DMS114 treated with DMSO at 0.1 percent for 48 hours (cell line): ENCODE data around the gene PYGO1.
"Not testable (repeated sequence)": the region's sequence is repeated elsewhere in the genome, so short reads cannot be mapped to it uniquely, and the experiment has no call there.

ENCODE experiments used
- DNase-seq: peaks from one replicate; lab custom pipeline; 2025; ENCODE audit not compliant: unreplicated experiment; lab: John Stamatoyannopoulos, UW

Gene PYGO1, protein sequence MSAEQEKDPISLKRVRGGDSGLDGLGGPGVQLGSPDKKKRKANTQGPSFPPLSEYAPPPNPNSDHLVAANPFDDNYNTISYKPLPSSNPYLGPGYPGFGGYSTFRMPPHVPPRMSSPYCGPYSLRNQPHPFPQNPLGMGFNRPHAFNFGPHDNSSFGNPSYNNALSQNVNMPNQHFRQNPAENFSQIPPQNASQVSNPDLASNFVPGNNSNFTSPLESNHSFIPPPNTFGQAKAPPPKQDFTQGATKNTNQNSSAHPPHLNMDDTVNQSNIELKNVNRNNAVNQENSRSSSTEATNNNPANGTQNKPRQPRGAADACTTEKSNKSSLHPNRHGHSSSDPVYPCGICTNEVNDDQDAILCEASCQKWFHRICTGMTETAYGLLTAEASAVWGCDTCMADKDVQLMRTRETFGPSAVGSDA

DNA sequence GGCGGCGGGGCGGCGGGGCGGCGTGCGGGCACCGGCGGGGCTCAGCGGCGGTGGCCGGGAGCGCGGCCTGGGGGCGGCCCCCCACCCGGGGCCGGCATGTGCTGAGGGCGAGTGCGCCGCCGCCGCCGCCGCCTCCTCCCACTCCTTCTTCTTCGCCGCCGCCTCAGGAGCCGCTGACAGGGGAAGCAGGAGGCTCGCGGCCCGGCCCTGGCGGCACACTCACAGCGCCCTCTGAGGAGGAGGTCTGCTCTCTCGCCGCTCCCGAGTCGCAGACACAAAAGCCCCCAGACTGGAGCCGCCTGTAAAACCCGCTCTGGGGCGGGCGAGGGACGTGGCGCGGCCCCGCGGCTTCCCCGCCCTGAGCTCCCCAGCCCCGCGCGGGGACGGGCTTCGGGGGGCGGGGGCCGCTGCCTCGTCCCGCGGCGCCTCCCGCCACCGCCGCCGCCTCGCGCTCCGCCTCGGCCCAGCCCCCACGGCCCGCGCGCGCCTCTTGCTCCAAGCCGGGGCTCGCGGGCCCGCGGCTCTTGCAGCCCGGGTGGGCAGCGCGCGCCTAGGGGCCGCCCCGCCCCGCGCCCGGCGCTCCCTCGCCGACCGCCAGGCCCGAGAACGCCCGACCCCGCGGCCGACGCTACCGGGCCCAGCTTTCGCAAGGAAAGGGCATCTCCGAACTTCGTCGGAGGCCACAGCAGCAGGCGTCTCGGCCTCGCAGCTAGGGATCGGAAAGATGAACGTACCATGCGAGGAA is at the start of gene PYGO1:
PYGO1 (minus strand) TSS at position 276 of the 745 bp plus-strand sequence. CDS start 462 bp downstream, outside the sequence.
- DNase-seq: peak; percentile 20

DNA sequence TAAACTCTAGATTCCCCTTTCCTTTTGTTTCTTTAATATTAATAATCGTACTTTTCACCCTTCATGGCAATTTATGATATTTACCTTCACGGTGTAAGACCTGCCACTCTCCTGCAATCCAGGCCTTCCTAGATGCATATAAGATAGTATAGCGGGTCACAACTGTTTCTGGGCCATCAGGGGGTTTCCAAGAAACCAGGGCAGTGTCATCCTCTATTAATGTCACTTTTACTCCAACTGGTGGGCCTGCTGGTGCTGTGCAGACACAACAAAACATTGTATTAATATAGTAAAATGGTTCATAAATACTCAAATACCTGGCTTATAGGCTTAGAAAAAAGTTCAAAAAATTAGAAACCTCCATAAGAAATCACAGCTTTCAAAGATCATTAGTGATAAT is 48.9 kb upstream of the PYGO1 start:
- no peak for DNase-seq

DNA sequence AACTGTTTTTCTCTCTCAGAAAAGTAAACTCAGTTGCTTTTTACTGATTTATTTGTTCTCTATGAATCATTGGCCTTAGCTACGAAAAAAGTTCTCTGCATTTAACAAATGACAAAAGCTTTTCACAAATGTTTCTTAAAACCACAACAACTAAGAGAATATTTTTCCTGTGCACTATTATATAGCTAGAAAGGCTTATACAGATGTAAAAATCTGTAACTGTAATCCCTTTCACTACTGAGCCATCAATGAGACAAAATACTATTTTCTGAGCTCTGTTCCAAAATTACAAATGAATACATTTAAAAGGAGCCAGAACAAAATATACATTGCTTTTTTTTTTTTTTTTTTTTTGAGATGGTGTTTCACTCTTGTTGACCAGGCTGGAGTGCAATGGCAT is 45.6 kb upstream of the PYGO1 start:
- no peak for DNase-seq

DNA sequence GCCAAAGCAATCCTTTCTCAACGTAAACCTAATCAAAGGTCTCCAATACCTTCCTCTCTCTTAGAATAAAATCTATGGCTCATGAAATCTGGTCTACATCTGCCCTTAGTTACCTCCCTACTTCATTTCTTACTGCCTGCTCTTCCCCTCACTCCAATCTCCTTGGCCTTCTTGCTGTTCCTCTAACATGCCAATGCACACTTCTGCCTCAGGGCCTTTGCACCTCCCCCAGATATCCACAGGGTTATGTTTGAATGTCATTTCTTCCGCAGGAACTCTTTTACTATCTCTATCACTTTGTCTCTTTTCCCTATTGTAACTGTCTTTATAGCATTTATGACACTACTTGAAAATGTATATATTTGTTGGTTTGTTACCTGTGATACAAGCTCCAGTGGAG is 44.3 kb upstream of the PYGO1 start:
- DNase-seq: no peak

GRCh38 chr15:55630858-55631257 is 42.7 kb upstream of the PYGO1 start:
- DNase-seq: no peak

DNA sequence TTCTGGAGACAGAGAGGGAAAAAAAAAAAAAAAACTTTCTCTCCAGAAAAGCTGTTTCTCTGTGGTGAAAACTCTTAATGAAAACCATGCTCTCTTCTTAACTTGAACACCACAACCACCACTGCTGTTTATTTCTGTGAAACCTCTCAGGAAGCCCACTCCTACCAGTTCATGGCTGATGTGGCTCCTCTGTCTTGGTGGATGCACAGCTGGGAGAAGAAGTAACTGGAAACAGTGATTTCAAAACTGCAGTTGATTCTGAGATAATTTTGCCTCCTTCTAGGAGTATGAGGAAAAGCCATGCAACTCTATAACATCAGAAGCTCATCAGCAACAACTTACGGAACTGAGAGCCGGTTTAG is 40.2 kb upstream of the PYGO1 start:
- no peak for DNase-seq

DNA sequence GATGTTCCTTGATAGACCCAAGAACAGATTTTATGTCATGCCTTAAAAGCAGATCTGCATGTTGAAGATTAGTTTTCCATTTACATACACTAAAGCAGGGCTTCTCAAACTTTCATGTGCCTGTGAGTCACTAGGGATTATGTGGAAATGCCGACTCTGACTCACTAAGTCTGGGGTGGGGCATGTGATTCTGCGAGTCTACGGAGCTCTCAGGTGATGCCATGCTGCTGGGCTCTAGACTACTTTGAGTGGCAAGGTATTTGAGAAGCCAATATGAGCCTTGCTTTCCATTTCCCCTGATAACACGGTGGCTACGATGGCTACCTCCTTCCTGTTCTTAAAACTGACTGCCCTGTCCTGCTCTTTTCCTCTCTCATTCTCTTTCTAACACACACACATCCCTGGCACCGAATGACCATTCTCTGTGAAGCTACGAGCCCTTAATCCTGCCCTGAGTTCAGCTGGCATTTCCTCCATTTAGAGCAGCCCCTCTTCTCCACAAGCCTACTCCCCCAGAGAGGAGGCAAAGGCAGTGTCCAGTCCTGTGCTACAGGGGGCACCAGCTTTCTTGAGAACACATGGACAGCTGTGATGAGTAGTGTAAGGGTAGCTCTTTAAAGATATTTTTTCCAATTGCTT is 39.7 kb upstream of the PYGO1 start:
- no peak for DNase-seq

- DNase-seq: no peak
Measured at GRCh38 chr15:55619783-55620182, 31.6 kb upstream of the PYGO1 start.

GRCh38 chr15:55618387-55618786 is 30.2 kb upstream of the PYGO1 start:
- DNase-seq: no peak

DNA sequence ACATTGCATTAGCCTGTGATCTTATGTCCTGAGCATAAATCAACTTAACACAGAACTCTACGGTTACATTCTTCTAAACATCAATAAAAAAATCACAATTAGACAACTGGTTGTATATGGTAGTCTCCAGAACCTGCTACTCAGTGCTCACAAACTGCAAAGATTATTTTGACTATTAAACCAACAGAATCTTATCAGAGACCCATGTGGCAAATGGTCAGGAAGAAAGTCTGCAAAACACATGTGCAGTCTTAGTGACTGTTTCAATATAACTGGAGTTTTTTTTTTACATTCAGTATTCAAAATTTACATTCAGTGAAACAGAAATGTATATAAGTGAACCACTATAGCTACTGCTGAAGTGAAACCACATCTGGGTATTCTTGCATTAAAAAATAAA is 27.3 kb upstream of the PYGO1 start:
- no peak for DNase-seq

GRCh38 chr15:55613727-55614126 is 25.6 kb upstream of the PYGO1 start:
- no peak for DNase-seq

DNA sequence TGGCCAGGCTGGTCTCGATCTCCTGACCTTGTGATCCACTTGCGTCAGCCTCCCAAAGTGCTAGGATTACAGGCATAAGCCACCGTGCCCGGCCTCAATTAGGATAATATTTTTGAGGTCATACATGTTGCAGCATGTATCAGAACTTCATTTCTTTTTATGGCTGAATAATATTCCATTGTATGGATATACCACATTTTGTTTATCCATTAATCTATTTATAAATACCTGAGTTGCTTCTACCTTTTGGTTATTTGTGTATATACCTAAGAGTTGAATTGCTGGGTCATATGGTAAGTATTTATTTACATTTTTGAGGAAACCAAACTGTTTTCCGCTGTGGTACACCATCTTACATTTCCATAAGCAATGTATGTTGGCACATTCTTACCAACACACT is 18.1 kb upstream of the PYGO1 start:
- no peak for DNase-seq

DNA sequence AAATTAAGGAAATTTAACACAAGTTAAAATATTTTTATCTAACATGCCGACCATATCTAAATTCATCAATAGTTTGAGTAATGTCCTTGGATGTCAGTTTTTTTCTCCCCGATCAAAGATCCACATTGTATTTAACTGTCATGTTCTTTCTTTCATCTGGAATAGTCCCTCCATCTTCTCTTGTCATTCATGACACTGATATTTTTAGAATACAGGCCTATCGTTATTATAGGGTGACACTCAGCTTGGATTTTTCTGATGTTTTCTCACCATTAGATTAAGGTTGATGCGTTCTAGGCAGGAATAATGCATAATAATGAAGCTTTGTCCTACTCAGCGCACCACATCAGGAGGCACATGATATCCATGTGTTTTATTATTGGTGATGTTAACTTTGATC is 13.2 kb upstream of the PYGO1 start:
- no peak for DNase-seq

DNA sequence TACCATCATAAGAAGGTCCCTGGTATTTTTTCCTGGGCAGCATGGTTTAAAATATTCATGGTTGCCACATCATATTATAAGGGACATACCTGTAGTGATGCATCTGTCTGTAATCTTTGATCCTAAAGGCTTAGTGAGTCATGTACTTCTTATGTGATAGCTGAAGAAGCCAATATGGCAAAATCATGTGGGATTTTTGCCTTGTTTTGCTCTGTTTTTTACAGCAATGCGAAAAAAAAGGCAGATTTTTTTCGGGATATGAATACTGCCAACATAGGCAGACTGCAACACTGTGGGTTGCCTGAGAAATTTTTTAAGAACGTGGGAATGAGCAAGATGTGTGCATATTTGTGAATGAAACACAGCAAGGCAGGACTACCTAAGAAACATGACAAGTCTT is 11.3 kb upstream of the PYGO1 start:
- DNase-seq: no peak

DNA sequence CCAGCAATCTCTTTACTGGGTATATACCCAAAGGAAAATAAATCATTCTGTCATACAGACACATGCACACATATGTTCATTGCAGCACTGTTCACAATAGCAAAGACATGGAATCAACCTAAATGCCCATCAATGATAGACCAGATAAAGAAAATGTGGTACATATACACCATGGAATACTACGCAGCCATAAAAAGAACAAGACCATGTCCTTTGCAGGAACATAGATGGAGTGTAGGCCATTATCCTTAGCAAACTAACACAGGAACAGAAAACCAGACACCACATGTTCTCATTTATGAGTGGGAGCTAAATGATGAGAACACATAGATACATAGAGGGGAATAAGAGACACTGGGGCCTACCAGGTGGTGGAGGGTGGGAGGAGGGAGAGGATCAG is 4.9 kb upstream of the PYGO1 start:
- not testable (repeated sequence) for DNase-seq

DNA sequence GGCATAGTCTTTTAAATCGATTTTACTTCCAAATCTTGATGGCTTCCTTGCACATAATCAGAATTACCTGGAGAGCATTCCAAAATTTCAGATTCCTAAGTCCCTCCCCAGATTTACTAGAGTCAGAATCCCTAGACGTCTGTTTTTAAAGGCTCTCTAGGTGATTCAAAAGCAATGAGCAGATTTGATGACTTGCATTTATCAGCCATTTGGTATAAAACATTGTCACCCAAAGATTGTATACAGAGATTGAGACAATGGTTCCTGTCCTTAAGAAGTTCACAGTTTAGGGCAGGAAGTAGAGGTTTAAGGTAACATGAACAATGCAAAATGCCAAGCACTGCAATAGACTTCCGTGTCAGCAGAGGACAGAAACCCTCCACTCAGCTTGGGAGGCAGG is 2.6 kb upstream of the PYGO1 start:
- no peak for DNase-seq

GRCh38 chr15:55589287-55589686 is 1.1 kb upstream of the PYGO1 start:
- DNase-seq: no peak

DNA sequence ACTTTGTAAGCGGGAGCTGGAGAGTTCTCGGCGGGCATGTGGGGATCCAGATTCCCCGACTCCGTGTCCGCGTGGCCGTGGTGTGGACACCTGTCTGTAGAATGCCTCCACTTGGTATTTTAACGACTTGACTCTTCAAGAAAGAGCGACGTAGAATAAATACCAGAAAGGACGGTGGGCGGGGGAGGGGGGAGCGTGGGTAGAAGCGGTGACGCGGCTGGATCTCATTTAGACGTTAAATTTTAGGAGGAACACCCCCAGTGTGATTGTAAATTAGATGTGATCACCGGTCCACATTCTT is 620 bp upstream of the PYGO1 start:
- no peak for DNase-seq

DNA sequence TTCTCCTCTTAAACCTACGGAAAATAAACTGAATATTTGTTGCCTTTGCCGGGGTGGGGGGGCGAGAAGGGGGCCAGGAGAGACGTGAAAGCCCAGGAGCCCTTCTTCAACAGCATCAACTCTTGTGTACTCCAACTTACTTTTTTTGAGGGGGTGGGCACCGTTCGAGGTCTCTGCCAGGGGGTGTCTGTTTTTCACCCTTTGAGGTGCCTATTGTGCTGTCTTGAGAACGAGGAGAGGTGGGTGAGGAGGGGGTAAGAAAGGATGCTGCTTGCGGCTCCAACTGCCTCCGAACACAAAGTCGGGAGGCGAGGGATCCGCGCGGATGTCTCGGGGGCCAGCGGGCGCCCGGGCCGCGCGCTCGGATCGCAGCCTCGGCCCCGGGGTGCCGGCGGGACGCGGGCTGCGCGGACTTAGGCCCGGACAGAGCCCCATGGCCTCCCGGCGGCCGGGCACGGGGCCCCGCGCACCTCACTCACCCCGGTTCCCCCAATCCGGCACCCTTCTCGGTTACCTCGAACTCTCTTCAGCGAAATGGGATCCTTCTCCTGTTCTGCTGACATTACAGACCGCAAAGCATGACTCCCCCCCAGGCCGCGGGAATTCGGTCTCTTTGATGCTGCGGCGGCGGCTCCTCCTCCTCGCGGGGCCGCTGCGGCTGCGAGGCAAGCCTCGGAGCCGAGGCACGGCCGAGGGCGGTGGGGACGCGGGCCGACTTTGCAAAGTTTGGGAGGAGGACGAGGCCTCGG is 650 bp downstream of the PYGO1 start:
- no peak for DNase-seq

GRCh38 chr15:55586808-55587207 is 1.3 kb downstream of the PYGO1 start:
- DNase-seq: no peak

- DNase-seq: no peak
Measured at GRCh38 chr15:55576943-55577342, 11.2 kb downstream of the PYGO1 start.

- DNase-seq: no peak
Measured at GRCh38 chr15:55574096-55574495, 14.0 kb downstream of the PYGO1 start.
